ENCODE measurements around the gene REXO4. TPM values are rescaled to one million over a fixed set of nuclear protein-coding genes. Genes with fewer than 3 reads are reported as not detected.

Gene REXO4
- total and polyA plus RNA-seq, 9 of the 15 experiments (the other 6 are each of a cell fraction or from before 2014, with no cell fraction given) = 3.4 to 72.9 (median 31.1) TPM

DNA sequence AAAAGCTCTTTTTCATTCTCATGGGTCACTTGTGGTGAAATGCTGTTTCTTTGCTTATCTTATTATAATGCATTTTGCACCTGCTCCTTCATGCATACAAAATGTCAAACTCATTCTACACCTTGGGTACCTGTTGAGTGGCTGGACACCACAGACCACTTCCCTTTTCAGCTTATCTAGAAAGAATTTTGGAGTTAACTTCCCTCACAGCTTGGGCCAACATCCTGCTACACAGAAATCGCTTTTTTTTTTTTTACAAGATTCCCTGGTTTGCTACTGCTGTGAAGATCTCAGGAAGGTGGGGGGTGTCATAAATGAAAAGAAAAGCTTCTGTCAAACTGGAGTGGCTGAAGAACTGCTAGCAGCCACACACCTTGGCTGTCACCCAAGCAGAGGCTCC lies 2.6 kb downstream of the REXO4 start:
- no peaks in the 10 kb centered on the region for H3K27me3 ChIP-seq (ENCODE audit: control insufficient read depth in 2 of 2, insufficient read depth in 2 of 2, low read length in 2 of 2)
- in situ Hi-C loops (cut with MboI) (no loop called here), intact Hi-C loops (cut with micrococcal nuclease) (no loop called here)
- no peak overlapping the region for H3K4me3 ChIP-seq
- TF ChIP-seq KLF13 (tag; IDR thresholded peaks at IDR 0.05; ENCODE audit: borderline replicate concordance, low read depth) = no peak
- TF ChIP-seq SPI1 (IDR thresholded peaks at IDR 0.05; ENCODE audit: borderline replicate concordance, low read depth, low read length) = peak; percentile 69; the same call in 1 of the 2 replicates
- TF ChIP-seq HNRNPH1 (optimal IDR thresholded peaks at IDR 0.05; ENCODE audit: low read depth, low read length) = no peak
- no peak for TF ChIP-seq RBBP5 (IDR thresholded peaks at IDR 0.05; ENCODE audit: borderline replicate concordance, insufficient read depth, low read length, poor library complexity, severe bottlenecking)
- 0 out of 4 replicates have a peak overlapping the region, but pooled peaks of 1 of the 2 experiments have one; percentile 84 for H3K9ac ChIP-seq (ENCODE audit: insufficient read depth in 1 of 2, low read depth in 2 of 2, low read length in 2 of 2)
- H3K9me3 ChIP-seq (replicated peaks; ENCODE audit: control insufficient read depth, insufficient read depth, low read depth, low read length) = no peaks in the 10 kb centered on the region
- no peak for DNase-seq (ENCODE audit: extremely low read depth in 1 of 4, low spot score in 3 of 4)
- ATAC-seq = no peak
- peaks cover 17 to 29% of the 10 kb centered on the region in 2 experiments for H3K4me1 ChIP-seq (replicated peaks in 1 of 2; ENCODE audit: control insufficient read depth in 2 of 2, insufficient read depth in 2 of 2, low read length in 2 of 2)
- H3K27ac ChIP-seq (ENCODE audit: extremely low read depth, low read depth, low read length) = no peak overlapping the region
- BruUV-seq (replicated peaks) = no TSS peak
- no peak overlapping the region for H2AFZ ChIP-seq (ENCODE audit: low read depth, low read length)
- no peak overlapping the region for H3K4me2 ChIP-seq (ENCODE audit: insufficient read depth, low read length)
- FAIRE-seq = no peak
- peaks cover 64% of the 10 kb centered on the region for H3K36me3 ChIP-seq (ENCODE audit: control insufficient read depth, insufficient read depth, low read length)
- peaks cover 50% of the 10 kb centered on the region for H3K79me2 ChIP-seq (ENCODE audit: control insufficient read depth, insufficient read depth, low read length)
- peaks cover 4% of the 10 kb centered on the region; the same call in 1 of the 2 replicates for H4K20me1 ChIP-seq (replicated peaks; ENCODE audit: control insufficient read depth, insufficient read depth, low read length)
- WGBS (ENCODE audit: insufficient coverage, low coverage, missing lambda C conversion rate) = 73% methylated on average over 1 of the region's 1 CpG
- POLR2A ChIA-PET = interaction anchor here (0.7 to 1.1 kb wide), 3 partner anchors 68 to 336 kb away, joined by 3 to 4 read pairs (median 3); no protein-coding TSS in a partner anchor
- no peaks in the 10 kb centered on the region for H3K9me1 ChIP-seq (ENCODE audit: control insufficient read depth, insufficient read depth, low read length)
- CTCF ChIA-PET (ENCODE audit: low intra/inter-chr PET ratio) = no interaction called here

DNA sequence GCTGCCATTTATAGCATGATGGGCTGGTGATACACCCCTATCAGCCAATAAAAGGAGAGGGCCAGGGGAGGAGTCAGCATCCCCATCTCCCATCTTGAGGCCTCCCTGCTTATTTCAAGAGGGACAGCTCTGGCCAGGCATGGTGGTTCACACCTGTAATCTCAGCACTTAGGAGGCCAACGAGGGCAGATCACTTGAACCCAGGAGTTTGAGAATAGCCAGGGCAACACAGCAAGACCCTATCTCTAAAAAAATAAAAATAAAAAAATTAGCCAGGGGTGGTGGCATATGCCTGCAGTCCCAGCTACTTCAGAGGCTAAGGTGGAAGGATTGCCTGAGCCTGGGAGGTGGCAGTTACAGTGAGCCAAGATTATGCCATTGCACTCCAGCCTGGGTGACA lies 9.8 kb downstream of the REXO4 start:
- TF ChIP-seq DIDO1 (tag; IDR thresholded peaks at IDR 0.05; ENCODE audit: low read depth) = no peak
- TF ChIP-seq ZNF121 (CRISPR knock-in tag; conservative IDR thresholded peaks at IDR 0.05) = peak; percentile 84
- ATAC-seq (no peak), DNase-seq (ENCODE audit: extremely low read depth in 1 of 4, low spot score in 3 of 4) (no peak), FAIRE-seq (no peak)
- H3K9me3 ChIP-seq (replicated peaks; ENCODE audit: control insufficient read depth, insufficient read depth, low read depth, low read length) = no peaks in the 10 kb centered on the region
- no peaks in the 10 kb centered on the region for H3K27me3 ChIP-seq (ENCODE audit: control insufficient read depth in 2 of 2, insufficient read depth in 2 of 2, low read length in 2 of 2)
- 0 out of 3 replicates have a peak, but pooled peaks cover 4% of the 10 kb centered on the region for H3K79me2 ChIP-seq (ENCODE audit: control insufficient read depth, insufficient read depth, low read length)
- no peak overlapping the region for H3K4me2 ChIP-seq (ENCODE audit: insufficient read depth, low read length)
- ChIA-PET CTCF (ENCODE audit: low intra/inter-chr PET ratio) (interaction anchor here (1.1 to 1.7 kb wide), 2 partner anchors 9 to 78 kb away, joined by 5 read pairs; partner anchors contain the start of gene REXO4), POLR2A (no interaction called here)
- H2AFZ ChIP-seq (ENCODE audit: low read depth, low read length) = no peak overlapping the region
- H3K36me3 ChIP-seq (ENCODE audit: control insufficient read depth, insufficient read depth, low read length) = peaks cover 91% of the 10 kb centered on the region
- no TSS peak for BruUV-seq (replicated peaks)
- in situ Hi-C loops (cut with MboI) (no loop called here), intact Hi-C loops (cut with micrococcal nuclease) (no loop called here)
- H4K20me1 ChIP-seq (replicated peaks; ENCODE audit: control insufficient read depth, insufficient read depth, low read length) = peaks cover 12% of the 10 kb centered on the region
- WGBS (ENCODE audit: insufficient coverage, low coverage, missing lambda C conversion rate) = 80% methylated on average over 1 of the region's 1 CpG
- H3K4me1 ChIP-seq (replicated peaks in 1 of 2; ENCODE audit: control insufficient read depth in 2 of 2, insufficient read depth in 2 of 2, low read length in 2 of 2) = peaks cover 0 to 20% of the 10 kb centered on the region in 2 experiments; a peak in 3 of 5 replicates
- no peak overlapping the region for H3K9ac ChIP-seq (ENCODE audit: insufficient read depth in 1 of 2, low read depth in 2 of 2, low read length in 2 of 2)
- H3K27ac ChIP-seq (ENCODE audit: extremely low read depth, low read depth, low read length) = no peak overlapping the region
- no peaks in the 10 kb centered on the region for H3K9me1 ChIP-seq (ENCODE audit: control insufficient read depth, insufficient read depth, low read length)
- H3K4me3 ChIP-seq = no peak overlapping the region
